ENCODE results near the gene ENO3. TPM values are rescaled to one million over a fixed set of nuclear protein-coding genes. Genes with fewer than 3 reads are reported as not detected.

ENO3 gene
- total and polyA plus RNA-seq, 2 experiments from 2014 or later = 12.1 to 19.6 TPM

DNA sequence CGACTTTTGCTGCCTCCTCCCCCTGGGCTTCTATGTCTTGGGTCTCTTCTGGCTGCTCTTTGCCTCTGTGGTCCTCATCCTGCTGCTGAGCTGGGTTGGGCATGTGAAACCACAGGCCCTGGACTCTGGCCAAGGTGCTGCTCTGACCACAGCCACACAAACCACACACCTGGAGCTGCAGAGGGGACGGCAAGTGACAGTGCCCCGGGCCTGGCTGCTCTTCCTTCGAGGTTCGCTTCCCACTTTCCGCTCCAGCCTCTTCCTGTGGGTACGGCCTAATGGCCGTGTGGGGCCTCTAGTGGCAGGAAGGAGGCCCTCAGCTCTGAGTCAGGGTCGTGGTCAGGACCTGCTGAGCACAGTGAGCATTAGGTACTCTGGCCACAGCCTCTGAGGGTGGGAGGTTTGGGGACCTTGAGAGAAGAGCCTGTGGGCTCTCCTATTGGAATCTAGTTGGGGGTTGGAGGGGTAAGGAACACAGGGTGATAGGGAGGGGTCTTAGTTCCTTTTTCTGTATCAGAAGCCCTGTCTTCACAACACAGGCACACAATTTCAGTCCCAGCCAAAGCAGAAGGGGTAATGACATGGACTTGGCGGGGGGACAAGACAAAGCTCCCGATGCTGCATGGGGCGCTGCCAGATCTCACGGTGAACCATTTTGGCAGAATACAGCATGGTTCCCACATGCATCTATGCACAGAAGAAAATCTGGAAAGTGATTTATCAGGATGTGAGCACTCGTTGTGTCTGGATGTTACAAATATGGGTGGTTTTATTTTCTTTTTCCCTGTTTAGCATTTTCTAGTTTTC, 16.5 kb upstream of the ENO3 start:
- Histone ChIP-seq H3K79me2 (replicated peaks; ENCODE audit: insufficient read depth) (peaks cover 11% of the 10 kb centered on the region), H3K4me1 (ENCODE audit: insufficient read depth) (peaks cover 8% of the 10 kb centered on the region), H2AFZ (no peak overlapping the region), H3K4me3 (no peak overlapping the region), H3K36me3 (ENCODE audit: insufficient read depth) (no peaks in the 10 kb centered on the region; the same call in 1 of the 2 replicates), H3K9me2 (ENCODE audit: insufficient read depth) (no peaks in the 10 kb centered on the region), H3F3A (replicated peaks; ENCODE audit: low read depth) (peaks cover 11% of the 10 kb centered on the region), H3K27ac (ENCODE audit: low read depth) (peak overlapping the region; percentile 45; the same call in 1 of the 2 replicates), H3K27me3 (ENCODE audit: insufficient read depth) (no peaks in the 10 kb centered on the region), H4K20me1 (replicated peaks; ENCODE audit: insufficient read depth) (no peaks in the 10 kb centered on the region), H3K4me2 (no peak overlapping the region)
- H3K9me3 Mint-ChIP-seq = no peaks in the 10 kb centered on the region
- peaks cover 10% of the 10 kb centered on the region for H3K27me3 Mint-ChIP-seq (ENCODE audit: insufficient read depth, low read depth, poor library complexity)
- ATAC-seq (peak; percentile 87), DNase-seq (ENCODE audit: low spot score) (peak; percentile 70)
- H3K27ac Mint-ChIP-seq = no peak overlapping the region
- H3K4me1 Mint-ChIP-seq = peaks cover 26% of the 10 kb centered on the region
- H3K36me3 Mint-ChIP-seq (ENCODE audit: low read depth) = peaks cover 42% of the 10 kb centered on the region
- TF ChIP-seq, protein P1, sequence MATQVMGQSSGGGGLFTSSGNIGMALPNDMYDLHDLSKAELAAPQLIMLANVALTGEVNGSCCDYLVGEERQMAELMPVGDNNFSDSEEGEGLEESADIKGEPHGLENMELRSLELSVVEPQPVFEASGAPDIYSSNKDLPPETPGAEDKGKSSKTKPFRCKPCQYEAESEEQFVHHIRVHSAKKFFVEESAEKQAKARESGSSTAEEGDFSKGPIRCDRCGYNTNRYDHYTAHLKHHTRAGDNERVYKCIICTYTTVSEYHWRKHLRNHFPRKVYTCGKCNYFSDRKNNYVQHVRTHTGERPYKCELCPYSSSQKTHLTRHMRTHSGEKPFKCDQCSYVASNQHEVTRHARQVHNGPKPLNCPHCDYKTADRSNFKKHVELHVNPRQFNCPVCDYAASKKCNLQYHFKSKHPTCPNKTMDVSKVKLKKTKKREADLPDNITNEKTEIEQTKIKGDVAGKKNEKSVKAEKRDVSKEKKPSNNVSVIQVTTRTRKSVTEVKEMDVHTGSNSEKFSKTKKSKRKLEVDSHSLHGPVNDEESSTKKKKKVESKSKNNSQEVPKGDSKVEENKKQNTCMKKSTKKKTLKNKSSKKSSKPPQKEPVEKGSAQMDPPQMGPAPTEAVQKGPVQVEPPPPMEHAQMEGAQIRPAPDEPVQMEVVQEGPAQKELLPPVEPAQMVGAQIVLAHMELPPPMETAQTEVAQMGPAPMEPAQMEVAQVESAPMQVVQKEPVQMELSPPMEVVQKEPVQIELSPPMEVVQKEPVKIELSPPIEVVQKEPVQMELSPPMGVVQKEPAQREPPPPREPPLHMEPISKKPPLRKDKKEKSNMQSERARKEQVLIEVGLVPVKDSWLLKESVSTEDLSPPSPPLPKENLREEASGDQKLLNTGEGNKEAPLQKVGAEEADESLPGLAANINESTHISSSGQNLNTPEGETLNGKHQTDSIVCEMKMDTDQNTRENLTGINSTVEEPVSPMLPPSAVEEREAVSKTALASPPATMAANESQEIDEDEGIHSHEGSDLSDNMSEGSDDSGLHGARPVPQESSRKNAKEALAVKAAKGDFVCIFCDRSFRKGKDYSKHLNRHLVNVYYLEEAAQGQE (IDR thresholded peaks at IDR 0.05; ENCODE audit: unreplicated experiment) = peak; percentile 4
- TF ChIP-seq POLR2AphosphoS5 (IDR thresholded peaks at IDR 0.05; ENCODE audit: low read depth) (peak; percentile 42; the same call in 1 of the 2 replicates), ZNF114 (CRISPR knock-in tag; IDR thresholded peaks at IDR 0.05) (no peak)
- TF ChIP-seq, protein P2, sequence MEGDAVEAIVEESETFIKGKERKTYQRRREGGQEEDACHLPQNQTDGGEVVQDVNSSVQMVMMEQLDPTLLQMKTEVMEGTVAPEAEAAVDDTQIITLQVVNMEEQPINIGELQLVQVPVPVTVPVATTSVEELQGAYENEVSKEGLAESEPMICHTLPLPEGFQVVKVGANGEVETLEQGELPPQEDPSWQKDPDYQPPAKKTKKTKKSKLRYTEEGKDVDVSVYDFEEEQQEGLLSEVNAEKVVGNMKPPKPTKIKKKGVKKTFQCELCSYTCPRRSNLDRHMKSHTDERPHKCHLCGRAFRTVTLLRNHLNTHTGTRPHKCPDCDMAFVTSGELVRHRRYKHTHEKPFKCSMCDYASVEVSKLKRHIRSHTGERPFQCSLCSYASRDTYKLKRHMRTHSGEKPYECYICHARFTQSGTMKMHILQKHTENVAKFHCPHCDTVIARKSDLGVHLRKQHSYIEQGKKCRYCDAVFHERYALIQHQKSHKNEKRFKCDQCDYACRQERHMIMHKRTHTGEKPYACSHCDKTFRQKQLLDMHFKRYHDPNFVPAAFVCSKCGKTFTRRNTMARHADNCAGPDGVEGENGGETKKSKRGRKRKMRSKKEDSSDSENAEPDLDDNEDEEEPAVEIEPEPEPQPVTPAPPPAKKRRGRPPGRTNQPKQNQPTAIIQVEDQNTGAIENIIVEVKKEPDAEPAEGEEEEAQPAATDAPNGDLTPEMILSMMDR (conservative IDR thresholded peaks at IDR 0.05; ENCODE audit: low read depth in 2 of 2) = peak; percentile 43 to 59
- H3K4me3 Mint-ChIP-seq = no peak overlapping the region

DNA sequence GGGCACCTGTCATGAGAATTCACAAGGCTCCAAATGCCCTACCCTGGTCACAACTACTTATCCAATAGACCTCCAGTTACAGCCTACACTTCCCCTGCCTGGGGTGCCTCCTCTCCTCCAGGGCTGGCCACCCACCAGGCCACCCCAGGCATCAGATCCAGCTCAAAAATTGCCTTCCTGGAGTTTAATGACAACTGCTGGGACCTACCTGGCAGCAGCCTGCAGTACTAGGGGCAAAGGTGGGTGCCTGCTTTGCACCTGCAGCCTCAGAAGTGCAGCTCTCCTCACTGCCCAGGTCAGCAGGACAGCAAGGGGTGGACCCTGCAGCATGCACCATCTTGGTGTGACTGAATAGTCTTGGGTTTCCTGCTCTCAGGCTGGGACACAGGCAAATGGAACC, 15.3 kb upstream of the ENO3 start:
- peaks cover 8% of the 10 kb centered on the region for H3K4me1 ChIP-seq (ENCODE audit: insufficient read depth)
- H3K27me3 Mint-ChIP-seq (ENCODE audit: insufficient read depth, low read depth, poor library complexity) = peaks cover 17% of the 10 kb centered on the region
- no peaks in the 10 kb centered on the region for H3K27me3 ChIP-seq (ENCODE audit: insufficient read depth)
- H3K4me2 ChIP-seq = no peak overlapping the region
- no peaks in the 10 kb centered on the region for H3K9me2 ChIP-seq (ENCODE audit: insufficient read depth)
- peaks cover 12% of the 10 kb centered on the region for H3K79me2 ChIP-seq (replicated peaks; ENCODE audit: insufficient read depth)
- H3K36me3 Mint-ChIP-seq (ENCODE audit: low read depth) = peaks cover 49% of the 10 kb centered on the region
- no peak overlapping the region for H3K4me3 ChIP-seq
- no peak for ATAC-seq
- H3K27ac Mint-ChIP-seq = no peak overlapping the region
- H3K27ac ChIP-seq (ENCODE audit: low read depth) = no peak overlapping the region
- H3F3A ChIP-seq (replicated peaks; ENCODE audit: low read depth) = peaks cover 12% of the 10 kb centered on the region
- H3K36me3 ChIP-seq (ENCODE audit: insufficient read depth) = no peaks in the 10 kb centered on the region; the same call in 1 of the 2 replicates
- H3K9me3 Mint-ChIP-seq = no peaks in the 10 kb centered on the region
- no peak overlapping the region for H2AFZ ChIP-seq
- no peaks in the 10 kb centered on the region for H4K20me1 ChIP-seq (replicated peaks; ENCODE audit: insufficient read depth)
- peaks cover 26% of the 10 kb centered on the region for H3K4me1 Mint-ChIP-seq
- H3K4me3 Mint-ChIP-seq = no peak overlapping the region
- no peak for DNase-seq (ENCODE audit: low spot score)
- TF ChIP-seq, protein P2 (conservative IDR thresholded peaks at IDR 0.05; ENCODE audit: low read depth in 2 of 2) = no peak
- TF ChIP-seq ZNF114 (CRISPR knock-in tag; IDR thresholded peaks at IDR 0.05) (no peak), CREB1 (CRISPR knock-in tag; IDR thresholded peaks at IDR 0.05; ENCODE audit: low read depth) (no peak), STAT1 (IDR thresholded peaks at IDR 0.05; ENCODE audit: unreplicated experiment) (no peak), EZH2 (IDR thresholded peaks at IDR 0.05; ENCODE audit: low read depth, unreplicated experiment) (no peak), POLR2AphosphoS5 (IDR thresholded peaks at IDR 0.05; ENCODE audit: low read depth) (no peak; the same call in 1 of the 2 replicates)
